H1 (cell line): Measurements from ENCODE around the gene CCER1.

Experiments used
- CHD2 ChIP-seq: IDR thresholded peaks from 2 replicates; pipeline ENCODE4 v1.6.1; 2012; ENCODE audit warnings: low read length, improper control_type of control experiment
- EZH2 ChIP-seq: fragments of 200-600 bp; sonication (generic); IDR thresholded peaks from 2 replicates; pipeline ENCODE4 v1.7.1; 2012; ENCODE audit warnings: low read depth, mild to moderate bottlenecking, moderate library complexity, low read length, inconsistent platforms; ENCODE audit not compliant: severe bottlenecking
- JUN ChIP-seq: IDR thresholded peaks from 2 replicates; pipeline ENCODE4 v1.6.1; 2011; ENCODE audit warnings: low read depth, mild to moderate bottlenecking, improper control_type of control experiment, low read length
- SAP30 ChIP-seq: fragments of 300-600 bp; sonication (generic); IDR thresholded peaks from 2 replicates; pipeline ENCODE4 v1.7.1; 2012; ENCODE audit warnings: low read length, moderate library complexity, mild to moderate bottlenecking, inconsistent platforms; ENCODE audit not compliant: insufficient read depth, insufficient replicate concordance
- TF ChIP-seq, protein P1 (sequence below): IDR thresholded peaks from 2 replicates; pipeline ENCODE4 v1.6.1; 2012; ENCODE audit warnings: low read length, inconsistent platforms

DNA sequence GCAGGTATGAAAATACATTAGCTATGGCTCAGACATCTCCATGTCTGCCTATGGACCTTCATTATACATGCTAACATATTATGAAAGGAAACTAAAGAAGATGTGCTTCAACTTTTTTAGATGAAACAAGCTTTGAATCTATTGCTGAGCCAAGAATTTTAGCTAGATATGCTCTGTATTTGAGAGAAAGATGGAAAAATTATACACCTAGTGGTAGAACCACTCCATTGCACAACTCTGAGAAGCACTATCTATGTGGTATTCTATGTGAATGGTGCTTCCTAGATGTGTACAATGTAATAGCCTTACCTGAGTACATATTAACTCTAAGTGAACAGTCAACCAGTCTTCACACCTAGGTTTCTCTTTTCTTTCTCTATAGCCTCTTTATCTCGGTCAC, 32.5 kb upstream of the CCER1 start:
- TF ChIP-seq EZH2 = no peak
- no peak for TF ChIP-seq CHD2
- TF ChIP-seq, protein P1, sequence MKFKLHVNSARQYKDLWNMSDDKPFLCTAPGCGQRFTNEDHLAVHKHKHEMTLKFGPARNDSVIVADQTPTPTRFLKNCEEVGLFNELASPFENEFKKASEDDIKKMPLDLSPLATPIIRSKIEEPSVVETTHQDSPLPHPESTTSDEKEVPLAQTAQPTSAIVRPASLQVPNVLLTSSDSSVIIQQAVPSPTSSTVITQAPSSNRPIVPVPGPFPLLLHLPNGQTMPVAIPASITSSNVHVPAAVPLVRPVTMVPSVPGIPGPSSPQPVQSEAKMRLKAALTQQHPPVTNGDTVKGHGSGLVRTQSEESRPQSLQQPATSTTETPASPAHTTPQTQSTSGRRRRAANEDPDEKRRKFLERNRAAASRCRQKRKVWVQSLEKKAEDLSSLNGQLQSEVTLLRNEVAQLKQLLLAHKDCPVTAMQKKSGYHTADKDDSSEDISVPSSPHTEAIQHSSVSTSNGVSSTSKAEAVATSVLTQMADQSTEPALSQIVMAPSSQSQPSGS = no peak
- no peak for TF ChIP-seq SAP30
- TF ChIP-seq JUN = no peak
